D721Med (cell line): Measurements from ENCODE around the gene TRIM69.
"Not testable (repeated sequence)": the region's sequence is repeated elsewhere in the genome, so short reads cannot be mapped to it uniquely, and the experiment has no call there.

Experiments
- DNase-seq: peaks from one replicate; pipeline ENCODE4 v3.0.0; 2011; ENCODE audit warnings: low spot score; ENCODE audit not compliant: insufficient read length
- FAIRE-seq: peaks from 2 replicates; lab custom pipeline; 2011; peaks lifted over from hg19 to GRCh38; lab: Jason Lieb, UNC
- CTCF ChIP-seq: IDR thresholded peaks from 2 replicates; pipeline ENCODE4 v1.5.1; 2012; ENCODE audit warnings: mild to moderate bottlenecking, control low read depth; ENCODE audit not compliant: insufficient read depth; ENCODE audit errors: missing control alignments

TRIM69 gene

GRCh38 chr15:44736181-44736765 lies at the start of gene TRIM69:
TRIM69 (plus strand) TSS chr15:44736528; CDS start chr15:44736705, 177 bp downstream.
- FAIRE-seq (no peak), DNase-seq (no peak)
- no peak for TF ChIP-seq CTCF

- DNase-seq, FAIRE-seq: not testable (repeated sequence)
These were observed 47.0 kb upstream of the TRIM69 start for GRCh38 chr15:44689318-44689717.

GRCh38 chr15:44690245-44690644 lies 46.1 kb upstream of the TRIM69 start:
- FAIRE-seq = not testable (repeated sequence)

GRCh38 chr15:44692659-44693058 lies 43.7 kb upstream of the TRIM69 start:
- TF ChIP-seq CTCF = no peak
- FAIRE-seq = no peak
- DNase-seq = no peak

More at GRCh38 chr15:44690245-44690644, 46.1 kb upstream of the TRIM69 start:
- not testable (repeated sequence) for DNase-seq

GRCh38 chr15:44694416-44694815 lies 41.9 kb upstream of the TRIM69 start:
- no peak for FAIRE-seq
- no peak for TF ChIP-seq CTCF
- no peak for DNase-seq

GRCh38 chr15:44695294-44695693 lies 41.0 kb upstream of the TRIM69 start:
- FAIRE-seq = no peak

GRCh38 chr15:44697014-44697413 lies 39.3 kb upstream of the TRIM69 start:
- DNase-seq (no peak), FAIRE-seq (no peak)
- TF ChIP-seq CTCF = no peak

More at GRCh38 chr15:44695294-44695693, 41.0 kb upstream of the TRIM69 start:
- TF ChIP-seq CTCF = no peak
- DNase-seq = no peak

GRCh38 chr15:44698641-44699040 lies 37.7 kb upstream of the TRIM69 start:
- DNase-seq (no peak), FAIRE-seq (no peak)
- no peak for TF ChIP-seq CTCF

GRCh38 chr15:44700676-44701075 lies 35.7 kb upstream of the TRIM69 start:
- not testable (repeated sequence) for FAIRE-seq, DNase-seq
